IPS-18c (cell line): Measurements from ENCODE around the gene UBTD1.
"Not testable (repeated sequence)": the region's sequence is repeated elsewhere in the genome, so short reads cannot be mapped to it uniquely, and the experiment has no call there.

Experiments
- H3K4me3 ChIP-seq: 2 replicates; pipeline ENCODE4 v1.7.0; 2013; ENCODE audit warnings: low read depth, mild to moderate bottlenecking, low read length, moderate library complexity; ENCODE audit not compliant: insufficient read depth
- H3K9me3 ChIP-seq: one replicate; pipeline ENCODE4 v1.6.1; 2013; ENCODE audit warnings: mild to moderate bottlenecking, low read length, moderate library complexity; ENCODE audit not compliant: control insufficient read depth, insufficient read depth

The UBTD1 gene

GRCh38 chr10:97475936-97476594 lies 22.7 kb upstream of the UBTD1 start:
- Histone ChIP-seq H3K4me3 (no peak overlapping the region), H3K9me3 (no peaks in the 10 kb centered on the region)

DNA sequence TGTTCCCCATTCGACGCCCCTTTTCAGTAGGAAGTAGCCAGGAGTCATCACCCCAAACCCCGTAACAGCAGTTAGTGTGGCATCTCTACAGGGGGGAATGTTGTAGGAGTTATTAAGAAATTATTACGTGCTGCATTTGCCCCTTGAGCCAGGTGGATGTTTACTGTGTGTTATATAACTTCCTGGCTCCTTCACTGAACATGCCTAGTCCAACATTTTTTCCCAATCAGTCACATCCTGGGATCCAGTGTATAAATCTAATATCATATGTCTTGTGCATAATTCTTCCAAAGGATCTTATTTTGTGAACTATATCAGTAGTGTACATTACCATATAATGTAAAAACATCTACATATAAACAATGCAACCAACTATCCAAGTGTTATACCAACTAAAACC lies 19.3 kb upstream of the UBTD1 start:
- H3K9me3 ChIP-seq, H3K4me3 ChIP-seq: not testable (repeated sequence)

GRCh38 chr10:97479939-97480338 lies 18.8 kb upstream of the UBTD1 start:
- H3K9me3 ChIP-seq = no peaks in the 10 kb centered on the region
- H3K4me3 ChIP-seq = no peak overlapping the region

DNA sequence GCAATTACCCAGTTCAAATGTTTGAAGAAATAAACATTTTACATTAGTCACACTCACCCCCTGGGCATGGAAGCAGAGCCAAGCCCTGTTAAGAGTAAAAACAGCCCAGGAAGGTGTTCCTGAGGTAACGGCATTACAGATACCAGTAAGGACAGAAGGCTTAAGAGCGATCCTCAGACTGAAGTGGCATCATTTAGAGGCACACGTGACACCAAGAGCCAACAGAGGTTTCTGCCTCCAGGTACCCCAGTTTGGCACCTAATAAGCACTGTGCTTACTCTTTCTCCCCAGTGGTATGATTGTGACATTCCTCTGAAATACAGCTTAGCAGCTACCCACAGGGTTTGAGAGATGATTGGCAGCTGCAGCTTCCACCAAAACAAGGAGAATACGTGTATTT lies 17.7 kb upstream of the UBTD1 start:
- H3K4me3 ChIP-seq = no peak overlapping the region
- H3K9me3 ChIP-seq = no peaks in the 10 kb centered on the region

- Histone ChIP-seq H3K4me3 (no peak overlapping the region), H3K9me3 (no peaks in the 10 kb centered on the region)
Observed at GRCh38 chr10:97482381-97482780, 16.3 kb upstream of the UBTD1 start.

- H3K4me3 ChIP-seq = no peak overlapping the region
- no peaks in the 10 kb centered on the region for H3K9me3 ChIP-seq
Observed at GRCh38 chr10:97483506-97483905, 15.2 kb upstream of the UBTD1 start.

GRCh38 chr10:97483921-97484320 lies 14.8 kb upstream of the UBTD1 start:
- H3K4me3 ChIP-seq = no peak overlapping the region
- no peaks in the 10 kb centered on the region for H3K9me3 ChIP-seq

DNA sequence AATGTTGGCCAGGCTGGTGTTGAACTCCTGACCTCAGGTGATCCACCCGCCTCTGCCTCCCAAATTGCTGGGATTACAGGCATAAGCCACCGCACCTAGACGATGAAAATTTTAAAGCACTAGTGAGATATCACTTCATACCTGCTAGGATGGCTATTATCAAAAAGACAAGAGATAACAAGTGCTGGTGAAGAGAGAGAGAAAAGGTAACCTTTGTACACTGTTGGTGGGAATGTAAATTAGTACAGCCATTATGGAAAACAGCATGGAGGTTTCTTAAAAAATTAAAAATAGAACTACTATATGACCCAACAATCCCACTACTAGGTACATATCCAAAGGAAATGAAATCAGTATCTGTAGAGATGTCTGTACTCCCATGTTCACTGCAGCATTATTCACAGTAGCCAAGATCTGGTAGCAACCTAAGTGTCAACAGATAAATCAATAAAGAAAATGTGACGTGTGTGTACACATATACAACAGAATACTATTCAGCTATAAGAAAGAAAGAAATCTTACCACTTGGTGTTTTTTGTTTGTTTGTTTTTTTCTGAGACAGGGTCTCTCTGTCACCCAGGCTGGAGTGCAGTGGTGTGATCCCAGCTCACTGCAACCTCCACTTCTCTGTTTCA lies 13.0 kb upstream of the UBTD1 start:
- Histone ChIP-seq H3K9me3 (no peaks in the 10 kb centered on the region), H3K4me3 (no peak overlapping the region)

DNA sequence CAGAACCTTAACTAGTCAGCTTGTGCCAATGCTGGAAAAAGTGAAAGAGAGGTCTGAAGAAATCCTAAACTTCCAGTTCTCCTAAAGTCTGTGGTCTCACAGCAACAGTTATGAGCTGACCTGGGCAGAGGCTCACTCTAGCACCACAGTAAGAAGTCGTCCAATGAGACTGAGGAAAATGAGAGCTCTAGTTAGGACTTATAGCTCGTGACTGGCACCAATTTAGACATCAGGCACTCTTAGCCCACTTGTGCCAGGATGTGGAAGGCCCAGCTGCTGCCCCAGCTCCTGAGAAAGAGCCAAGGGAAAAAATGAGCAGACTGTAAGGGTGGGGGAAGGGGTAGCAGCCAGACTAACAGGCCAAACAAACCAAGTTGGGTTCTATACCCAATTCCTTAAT lies 8.1 kb upstream of the UBTD1 start:
- Histone ChIP-seq H3K4me3 (no peak overlapping the region), H3K9me3 (no peaks in the 10 kb centered on the region)

- no peak overlapping the region; the same call in 1 of the 2 replicates for H3K4me3 ChIP-seq
- H3K9me3 ChIP-seq = no peaks in the 10 kb centered on the region
Observed at GRCh38 chr10:97494151-97494550, 4.6 kb upstream of the UBTD1 start.

GRCh38 chr10:97494863-97495506 lies 3.7 kb upstream of the UBTD1 start:
- Histone ChIP-seq H3K9me3 (no peaks in the 10 kb centered on the region), H3K4me3 (no peak overlapping the region)

DNA sequence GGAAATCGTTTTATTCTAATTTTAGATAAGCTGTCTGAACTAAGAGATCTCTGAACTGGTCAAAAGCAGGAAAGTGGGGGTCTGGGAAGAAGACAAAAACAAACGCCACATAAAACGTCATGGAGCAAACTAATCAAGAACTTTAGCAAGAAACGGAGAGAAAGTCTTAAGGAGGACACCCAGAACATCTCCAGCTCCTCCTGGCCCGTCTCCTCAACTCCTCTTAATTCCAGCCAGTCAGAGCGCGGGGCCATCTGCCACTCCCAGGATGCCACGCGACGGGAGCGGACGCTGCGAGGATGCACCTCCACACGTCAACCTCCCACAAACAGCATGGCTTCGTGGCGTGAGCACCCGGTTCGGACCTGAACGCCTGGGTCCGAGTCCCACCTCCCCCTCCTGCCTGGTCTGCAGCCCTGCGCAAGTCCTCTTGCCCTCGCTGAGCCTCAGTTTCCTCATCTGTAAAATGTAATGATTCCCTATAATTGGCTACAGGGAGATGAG lies 1.1 kb upstream of the UBTD1 start:
- peak overlapping the region; percentile 98 for H3K4me3 ChIP-seq
- H3K9me3 ChIP-seq = no peaks in the 10 kb centered on the region

DNA sequence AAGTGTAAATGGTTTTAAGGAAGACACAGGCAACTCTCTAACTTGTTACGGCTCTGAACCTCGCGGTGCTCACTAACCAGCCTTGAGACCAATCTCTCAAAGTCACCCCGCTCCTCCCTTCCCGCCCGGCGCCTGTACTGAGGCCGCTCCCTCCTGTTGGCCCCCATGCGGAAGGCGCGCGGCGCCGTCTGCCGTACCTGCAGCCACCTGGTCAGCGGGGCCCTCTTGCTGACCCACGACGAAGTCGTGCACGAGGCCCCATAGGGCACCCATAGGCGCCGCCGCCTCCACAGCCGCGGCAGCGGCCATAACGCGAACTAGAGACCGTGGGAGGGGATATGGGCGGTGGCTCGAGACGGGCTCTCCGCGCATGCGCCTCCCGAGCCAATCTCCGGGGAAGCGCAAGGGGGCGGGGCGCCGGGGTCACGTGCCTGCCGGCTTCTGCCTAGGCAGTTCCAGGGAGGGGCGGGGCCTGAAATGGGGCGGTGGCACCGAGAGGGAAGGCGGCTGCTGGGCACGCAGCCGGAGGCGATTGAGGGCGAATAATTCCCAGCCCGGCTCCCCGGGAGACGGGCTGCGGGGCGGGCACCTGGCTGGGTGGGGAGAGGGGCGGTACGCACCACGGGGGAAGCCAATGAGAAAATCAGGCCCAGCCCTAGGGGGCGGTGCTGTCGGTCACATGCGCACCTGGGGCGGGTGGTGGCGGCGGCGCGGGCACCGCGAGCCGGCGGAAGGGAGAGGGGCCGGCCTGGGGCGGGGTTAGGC lies 466 bp upstream of the UBTD1 start, which contains the start of gene MMS19:
Gene MMS19, minus strand, starts transcription at position 347 of the 765 bp plus-strand sequence. Its CDS starts 38 bp downstream, at position 309.
- no peaks in the 10 kb centered on the region for H3K9me3 ChIP-seq
- peak within 1 kb of the TSS; percentile 98 for H3K4me3 ChIP-seq

GRCh38 chr10:97499561-97500296 lies 1.0 kb downstream of the UBTD1 start:
- peak overlapping the region; percentile 98 for H3K4me3 ChIP-seq
- no peaks in the 10 kb centered on the region for H3K9me3 ChIP-seq

GRCh38 chr10:97500297-97500575 lies 1.5 kb downstream of the UBTD1 start:
- Histone ChIP-seq H3K4me3 (peak overlapping the region; percentile 98; the same call in 1 of the 2 replicates), H3K9me3 (no peaks in the 10 kb centered on the region)

GRCh38 chr10:97502916-97503315 lies 4.2 kb downstream of the UBTD1 start:
- no peaks in the 10 kb centered on the region for H3K9me3 ChIP-seq
- no peak overlapping the region for H3K4me3 ChIP-seq

DNA sequence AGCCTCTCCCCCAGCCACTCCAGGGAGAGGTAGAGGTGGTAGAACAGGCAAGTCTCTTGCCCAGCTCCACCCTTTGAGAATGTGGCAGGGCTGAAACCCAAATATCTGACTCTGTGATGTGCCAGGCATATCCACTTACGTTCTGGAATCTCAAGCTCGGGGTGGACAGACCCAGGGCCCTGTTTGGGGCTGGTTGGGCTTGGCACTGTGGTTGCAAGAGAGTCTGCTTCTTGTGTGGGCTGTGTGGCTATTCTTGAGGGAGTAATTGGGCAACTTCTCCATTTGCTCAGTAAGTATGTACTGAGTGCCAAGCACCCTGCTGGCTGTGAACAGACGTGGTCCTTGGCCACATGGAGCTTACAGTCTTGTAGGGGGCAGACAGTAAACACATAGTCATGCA lies 4.7 kb downstream of the UBTD1 start:
- Histone ChIP-seq H3K4me3 (no peak overlapping the region), H3K9me3 (no peaks in the 10 kb centered on the region)
